HG02763 (cell line): ENCODE measurements around the gene ADGRD1.

Source experiments
- ATAC-seq: cut with Tn5 transposase; IDR thresholded peaks from one replicate; pipeline ENCODE4 v1.9.1; 2021; ENCODE audit warnings: mild to moderate bottlenecking, moderate library complexity; ENCODE audit not compliant: unreplicated experiment

The ADGRD1 gene

GRCh38 chr12:131038961-131039950 lies 85.5 kb downstream of the ADGRD1 start:
- no peak for ATAC-seq

- ATAC-seq: no peak
These were observed 86.8 kb downstream of the ADGRD1 start for GRCh38 chr12:131040491-131040890.

- no peak for ATAC-seq
These were observed 87.7 kb downstream of the ADGRD1 start for GRCh38 chr12:131041216-131041967.

GRCh38 chr12:131041968-131042833 lies 88.5 kb downstream of the ADGRD1 start:
- no peak for ATAC-seq

GRCh38 chr12:131042834-131043245 lies 89.1 kb downstream of the ADGRD1 start:
- no peak for ATAC-seq

- ATAC-seq: no peak
These were observed 89.7 kb downstream of the ADGRD1 start for GRCh38 chr12:131043401-131043871.

GRCh38 chr12:131044136-131044535 lies 90.4 kb downstream of the ADGRD1 start:
- ATAC-seq: no peak

- no peak for ATAC-seq
These were observed 91.2 kb downstream of the ADGRD1 start for GRCh38 chr12:131044760-131045381.

GRCh38 chr12:131045705-131046460 lies 92.2 kb downstream of the ADGRD1 start:
- no peak for ATAC-seq

- no peak for ATAC-seq
These were observed 93.4 kb downstream of the ADGRD1 start for GRCh38 chr12:131046813-131047788.

- ATAC-seq: no peak
These were observed 94.3 kb downstream of the ADGRD1 start for GRCh38 chr12:131047789-131048610.

GRCh38 chr12:131048611-131048990 lies 94.9 kb downstream of the ADGRD1 start:
- ATAC-seq: no peak

GRCh38 chr12:131049002-131049401 lies 95.3 kb downstream of the ADGRD1 start:
- no peak for ATAC-seq

- ATAC-seq: no peak
These were observed 96.0 kb downstream of the ADGRD1 start for GRCh38 chr12:131049549-131050339.

GRCh38 chr12:131050463-131051154 lies 96.9 kb downstream of the ADGRD1 start:
- ATAC-seq: no peak

- no peak for ATAC-seq
These were observed 97.4 kb downstream of the ADGRD1 start for GRCh38 chr12:131051155-131051473.
